Measurements from ENCODE around the gene TRIM26.

DNA sequence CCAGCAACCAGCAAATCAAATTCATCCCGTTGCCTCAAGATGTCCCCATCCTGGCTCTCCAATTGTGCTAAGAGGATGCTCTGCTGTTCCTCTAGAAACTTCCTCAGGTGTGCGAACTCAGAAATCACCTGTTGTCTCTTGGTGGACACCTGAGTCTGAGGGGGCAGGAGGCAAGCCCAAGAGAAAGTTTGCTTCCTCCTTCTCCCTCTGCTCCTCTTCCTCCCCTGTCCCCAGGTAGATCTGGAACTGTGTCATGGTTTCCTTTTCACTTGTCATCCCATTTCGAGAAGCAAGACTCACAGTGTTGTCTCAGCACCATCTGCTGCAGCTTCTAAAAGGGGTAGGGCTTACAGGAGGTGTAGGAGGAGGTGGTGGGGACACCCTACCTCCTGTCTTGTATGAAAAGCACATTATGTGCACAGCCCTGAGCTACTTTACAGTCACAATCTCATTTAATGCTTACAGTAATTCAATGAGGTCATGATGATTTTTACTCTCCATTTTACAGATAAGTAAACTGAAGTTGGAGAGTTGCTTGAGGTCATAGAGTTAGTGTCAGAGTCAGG is 54.6 kb downstream of the TRIM26 start:
- TF ChIP-seq, protein P1, sequence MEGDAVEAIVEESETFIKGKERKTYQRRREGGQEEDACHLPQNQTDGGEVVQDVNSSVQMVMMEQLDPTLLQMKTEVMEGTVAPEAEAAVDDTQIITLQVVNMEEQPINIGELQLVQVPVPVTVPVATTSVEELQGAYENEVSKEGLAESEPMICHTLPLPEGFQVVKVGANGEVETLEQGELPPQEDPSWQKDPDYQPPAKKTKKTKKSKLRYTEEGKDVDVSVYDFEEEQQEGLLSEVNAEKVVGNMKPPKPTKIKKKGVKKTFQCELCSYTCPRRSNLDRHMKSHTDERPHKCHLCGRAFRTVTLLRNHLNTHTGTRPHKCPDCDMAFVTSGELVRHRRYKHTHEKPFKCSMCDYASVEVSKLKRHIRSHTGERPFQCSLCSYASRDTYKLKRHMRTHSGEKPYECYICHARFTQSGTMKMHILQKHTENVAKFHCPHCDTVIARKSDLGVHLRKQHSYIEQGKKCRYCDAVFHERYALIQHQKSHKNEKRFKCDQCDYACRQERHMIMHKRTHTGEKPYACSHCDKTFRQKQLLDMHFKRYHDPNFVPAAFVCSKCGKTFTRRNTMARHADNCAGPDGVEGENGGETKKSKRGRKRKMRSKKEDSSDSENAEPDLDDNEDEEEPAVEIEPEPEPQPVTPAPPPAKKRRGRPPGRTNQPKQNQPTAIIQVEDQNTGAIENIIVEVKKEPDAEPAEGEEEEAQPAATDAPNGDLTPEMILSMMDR (IDR thresholded peaks at IDR 0.05): no peak
- TF ChIP-seq POLR2AphosphoS5 (IDR thresholded peaks at IDR 0.05; ENCODE audit: low read depth, low read length) (no peak), SIN3A (IDR thresholded peaks at IDR 0.05; ENCODE audit: borderline replicate concordance, insufficient read depth, low read depth, low read length) (no peak), TCF7L2 (IDR thresholded peaks at IDR 0.05; ENCODE audit: low read depth, low read length) (no peak)
- TF ChIP-seq, protein P2, sequence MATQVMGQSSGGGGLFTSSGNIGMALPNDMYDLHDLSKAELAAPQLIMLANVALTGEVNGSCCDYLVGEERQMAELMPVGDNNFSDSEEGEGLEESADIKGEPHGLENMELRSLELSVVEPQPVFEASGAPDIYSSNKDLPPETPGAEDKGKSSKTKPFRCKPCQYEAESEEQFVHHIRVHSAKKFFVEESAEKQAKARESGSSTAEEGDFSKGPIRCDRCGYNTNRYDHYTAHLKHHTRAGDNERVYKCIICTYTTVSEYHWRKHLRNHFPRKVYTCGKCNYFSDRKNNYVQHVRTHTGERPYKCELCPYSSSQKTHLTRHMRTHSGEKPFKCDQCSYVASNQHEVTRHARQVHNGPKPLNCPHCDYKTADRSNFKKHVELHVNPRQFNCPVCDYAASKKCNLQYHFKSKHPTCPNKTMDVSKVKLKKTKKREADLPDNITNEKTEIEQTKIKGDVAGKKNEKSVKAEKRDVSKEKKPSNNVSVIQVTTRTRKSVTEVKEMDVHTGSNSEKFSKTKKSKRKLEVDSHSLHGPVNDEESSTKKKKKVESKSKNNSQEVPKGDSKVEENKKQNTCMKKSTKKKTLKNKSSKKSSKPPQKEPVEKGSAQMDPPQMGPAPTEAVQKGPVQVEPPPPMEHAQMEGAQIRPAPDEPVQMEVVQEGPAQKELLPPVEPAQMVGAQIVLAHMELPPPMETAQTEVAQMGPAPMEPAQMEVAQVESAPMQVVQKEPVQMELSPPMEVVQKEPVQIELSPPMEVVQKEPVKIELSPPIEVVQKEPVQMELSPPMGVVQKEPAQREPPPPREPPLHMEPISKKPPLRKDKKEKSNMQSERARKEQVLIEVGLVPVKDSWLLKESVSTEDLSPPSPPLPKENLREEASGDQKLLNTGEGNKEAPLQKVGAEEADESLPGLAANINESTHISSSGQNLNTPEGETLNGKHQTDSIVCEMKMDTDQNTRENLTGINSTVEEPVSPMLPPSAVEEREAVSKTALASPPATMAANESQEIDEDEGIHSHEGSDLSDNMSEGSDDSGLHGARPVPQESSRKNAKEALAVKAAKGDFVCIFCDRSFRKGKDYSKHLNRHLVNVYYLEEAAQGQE (IDR thresholded peaks at IDR 0.05; ENCODE audit: insufficient read depth in 1 of 2, low read depth in 2 of 2, low read length in 1 of 2): no peak

Measured in Panc1 (cell line).